ENCODE data around the gene TRPM4.
A peak's percentile ranks its signal among the peaks of the same experiment; 100 is the strongest.
"Not testable (repeated sequence)": the region's sequence is repeated elsewhere in the genome, so short reads cannot be mapped to it uniquely, and the experiment has no call there.

Gene TRPM4

GRCh38 chr19:49186108-49186507 lies 28.5 kb downstream of the TRPM4 start:
- FAIRE-seq (no peak), DNase-seq (ENCODE audit: low spot score) (no peak)

DNA sequence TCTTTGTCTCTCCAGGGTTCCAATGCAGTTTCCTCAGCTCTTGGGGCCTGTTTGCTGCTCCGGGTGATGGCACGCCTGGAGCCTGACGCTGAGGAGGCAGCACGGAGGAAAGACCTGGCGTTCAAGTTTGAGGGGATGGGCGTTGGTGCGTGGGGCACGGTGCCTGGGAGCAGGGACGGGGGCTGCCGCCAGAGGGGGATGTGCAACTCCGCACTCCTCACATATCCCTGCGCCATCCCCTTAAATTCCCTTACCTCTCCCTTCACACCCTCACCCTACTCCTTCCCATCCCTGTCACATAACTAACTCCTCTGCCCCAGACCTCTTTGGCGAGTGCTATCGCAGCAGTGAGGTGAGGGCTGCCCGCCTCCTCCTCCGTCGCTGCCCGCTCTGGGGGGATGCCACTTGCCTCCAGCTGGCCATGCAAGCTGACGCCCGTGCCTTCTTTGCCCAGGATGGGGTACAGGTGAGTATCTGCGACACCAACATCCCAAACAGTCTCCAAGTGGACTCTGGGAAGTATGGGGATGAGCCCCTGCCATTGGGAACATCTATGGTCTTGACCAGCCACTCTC lies 31.1 kb downstream of the TRPM4 start:
- FAIRE-seq: no peak
- DNase-seq (ENCODE audit: low spot score): no peak

DNA sequence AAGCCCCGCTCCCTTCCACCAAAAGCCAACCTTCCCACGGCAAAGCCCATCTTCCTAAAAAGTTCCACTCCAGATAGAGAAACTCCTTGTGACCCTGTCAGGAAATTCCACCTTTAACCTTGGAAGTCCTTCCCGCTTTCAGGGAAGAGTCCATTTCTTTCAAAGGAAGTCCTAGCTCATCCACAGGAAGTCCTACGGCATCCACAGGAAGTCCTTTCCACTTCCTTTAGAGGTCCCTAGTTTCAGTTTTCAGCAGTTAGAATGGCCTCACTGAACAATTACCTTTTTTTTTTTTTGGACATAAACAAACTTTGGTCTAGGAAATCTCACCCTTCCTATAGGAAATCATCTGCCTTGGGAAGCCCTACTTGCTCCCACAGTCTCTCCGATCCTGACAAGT lies 31.7 kb downstream of the TRPM4 start:
- no peak for FAIRE-seq
- DNase-seq (ENCODE audit: low spot score): no peak

GRCh38 chr19:49190781-49191180 lies 33.2 kb downstream of the TRPM4 start:
- no peak for DNase-seq (ENCODE audit: low spot score)
- no peak for FAIRE-seq

DNA sequence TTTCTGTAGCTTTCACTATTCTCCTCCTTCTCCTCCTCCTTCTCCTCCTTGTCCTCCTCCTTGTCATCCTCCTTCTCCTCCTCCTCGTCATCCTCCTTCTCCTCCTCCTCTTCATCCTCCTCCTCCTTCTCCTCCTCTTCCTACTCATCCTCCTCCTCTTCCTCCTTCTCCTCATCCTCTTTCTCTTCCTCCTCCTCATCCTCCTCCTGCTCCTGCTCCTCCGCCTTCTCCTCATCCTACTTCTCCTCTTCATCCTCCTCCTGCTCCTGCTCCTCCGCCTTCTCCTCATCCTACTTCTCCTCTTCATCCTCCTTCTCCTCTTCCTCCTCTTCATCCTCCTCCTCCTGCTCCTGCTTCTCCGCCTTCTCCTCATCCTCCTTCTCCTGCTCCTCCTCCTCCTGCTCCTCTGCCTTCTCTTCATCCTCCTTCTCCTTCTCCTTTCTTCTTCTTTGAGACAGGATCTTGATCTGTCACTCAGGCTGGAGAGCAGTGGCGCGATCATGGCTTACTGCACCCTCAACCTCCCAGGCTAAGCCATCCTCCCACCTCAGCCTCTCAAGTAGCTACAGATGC lies 36.3 kb downstream of the TRPM4 start:
- FAIRE-seq (no peak), DNase-seq (ENCODE audit: low spot score) (no peak)

DNA sequence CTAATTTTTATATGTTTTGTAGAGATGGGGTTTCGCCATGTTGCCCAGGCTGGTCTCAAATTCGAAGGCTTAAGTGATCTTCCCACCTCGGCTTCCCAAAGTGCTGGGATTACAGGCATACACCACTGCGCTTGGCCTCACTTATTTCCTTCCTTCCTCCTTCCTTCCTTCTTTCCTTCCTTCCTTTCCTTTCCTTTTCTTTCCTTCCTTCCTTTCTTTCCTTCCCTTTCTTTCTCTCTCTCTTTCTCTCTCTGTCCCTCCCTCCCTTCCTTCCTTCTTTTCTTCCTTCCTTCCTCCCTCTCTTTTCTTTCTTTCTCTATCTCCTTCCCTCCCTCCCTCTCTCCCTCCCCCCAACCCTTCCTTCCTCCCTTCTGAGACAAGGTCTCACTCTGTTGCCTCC lies 36.8 kb downstream of the TRPM4 start:
- DNase-seq (ENCODE audit: low spot score): no peak
- no peak for FAIRE-seq

- no peak for DNase-seq (ENCODE audit: low spot score)
- FAIRE-seq: no peak
Measured at GRCh38 chr19:49196527-49197240, 39.1 kb downstream of the TRPM4 start.

GRCh38 chr19:49200238-49200862 lies 42.8 kb downstream of the TRPM4 start:
- DNase-seq (ENCODE audit: low spot score) (no peak), FAIRE-seq (no peak)

DNA sequence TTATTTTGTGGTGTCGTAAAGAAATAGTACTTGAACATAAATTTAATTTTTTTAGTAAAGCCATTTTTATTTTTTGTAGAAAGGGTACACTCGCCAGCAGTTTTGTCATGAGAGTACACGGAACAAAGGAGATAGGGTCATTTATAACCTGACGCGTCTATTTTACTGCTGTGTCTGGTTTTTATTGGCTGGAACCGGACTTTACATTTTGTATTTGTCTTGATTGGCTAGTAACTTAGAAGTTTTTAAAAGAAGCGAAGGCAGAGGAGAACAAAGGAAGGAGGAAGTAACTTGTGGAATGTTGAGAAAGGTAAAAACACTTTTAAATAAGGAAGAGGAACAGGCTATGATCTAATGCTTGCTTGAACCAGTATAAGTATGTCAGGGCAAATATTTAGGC lies 43.5 kb downstream of the TRPM4 start:
- FAIRE-seq: no peak
- DNase-seq (ENCODE audit: low spot score): no peak

DNA sequence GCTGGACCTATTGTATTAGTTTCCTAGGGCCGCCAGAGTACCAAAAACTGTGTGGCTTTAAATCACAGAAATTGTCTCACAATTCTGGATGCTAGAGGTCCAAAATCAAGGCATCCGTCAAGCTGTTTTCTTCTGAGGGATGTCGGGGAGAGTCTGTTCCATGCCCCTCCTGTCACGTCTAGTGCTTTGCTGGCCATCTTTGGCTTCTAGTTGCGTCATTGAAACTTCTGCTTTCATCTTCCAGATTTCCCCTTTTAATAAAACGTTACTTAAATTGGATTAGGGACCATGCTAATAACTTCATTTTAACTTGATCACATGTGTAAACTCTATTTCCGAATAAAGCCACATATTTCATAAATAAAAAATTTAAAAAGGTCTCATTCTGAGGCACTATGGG lies 47.5 kb downstream of the TRPM4 start:
- FAIRE-seq (no peak), DNase-seq (ENCODE audit: low spot score) (no peak)

- not testable (repeated sequence) for FAIRE-seq
Measured at GRCh38 chr19:49209502-49209901, 51.9 kb downstream of the TRPM4 start.

GRCh38 chr19:49210108-49210900 lies 52.7 kb downstream of the TRPM4 start:
- no peak for FAIRE-seq
- no peak for DNase-seq (ENCODE audit: low spot score)

More at GRCh38 chr19:49209502-49209901, 51.9 kb downstream of the TRPM4 start:
- not testable (repeated sequence) for DNase-seq (ENCODE audit: low spot score)

- FAIRE-seq: no peak
Measured at GRCh38 chr19:49210901-49211451, 53.4 kb downstream of the TRPM4 start.

DNA sequence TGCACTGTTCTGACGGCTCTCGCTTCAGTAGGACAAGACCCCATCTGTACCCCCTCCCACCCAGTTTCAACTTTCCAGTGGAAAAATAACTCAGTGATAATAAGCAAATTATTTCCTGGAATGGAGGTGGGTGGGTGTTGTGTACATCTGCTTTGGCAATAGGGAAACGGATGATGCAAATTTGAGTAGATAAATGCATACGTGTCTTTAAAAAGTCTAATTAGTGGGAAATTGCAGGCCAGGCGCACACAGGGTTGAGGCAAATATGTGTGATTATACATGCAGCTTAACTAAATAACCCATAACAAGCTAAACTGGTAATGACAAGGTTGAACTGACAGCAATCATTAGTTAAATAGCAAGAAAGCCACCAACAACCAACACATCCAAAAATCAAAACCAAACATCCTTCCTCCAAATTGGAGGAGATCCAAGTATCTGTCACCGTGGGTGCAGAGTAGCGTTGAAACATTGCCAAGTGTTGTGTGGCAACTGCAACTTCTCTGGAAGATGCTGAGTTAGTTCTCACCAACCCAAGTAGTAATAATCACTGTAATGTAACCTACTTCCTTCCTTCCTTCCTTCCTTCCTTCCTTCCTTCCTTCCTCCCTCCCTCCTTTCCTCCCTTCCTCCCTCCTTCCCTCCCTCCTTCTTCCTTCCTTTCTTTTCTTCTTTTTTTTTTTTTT lies 54.6 kb downstream of the TRPM4 start:
- FAIRE-seq (no peak), DNase-seq (ENCODE audit: low spot score) (no peak)

More at GRCh38 chr19:49210901-49211451, 53.4 kb downstream of the TRPM4 start:
- no peak for DNase-seq (ENCODE audit: low spot score)

DNA sequence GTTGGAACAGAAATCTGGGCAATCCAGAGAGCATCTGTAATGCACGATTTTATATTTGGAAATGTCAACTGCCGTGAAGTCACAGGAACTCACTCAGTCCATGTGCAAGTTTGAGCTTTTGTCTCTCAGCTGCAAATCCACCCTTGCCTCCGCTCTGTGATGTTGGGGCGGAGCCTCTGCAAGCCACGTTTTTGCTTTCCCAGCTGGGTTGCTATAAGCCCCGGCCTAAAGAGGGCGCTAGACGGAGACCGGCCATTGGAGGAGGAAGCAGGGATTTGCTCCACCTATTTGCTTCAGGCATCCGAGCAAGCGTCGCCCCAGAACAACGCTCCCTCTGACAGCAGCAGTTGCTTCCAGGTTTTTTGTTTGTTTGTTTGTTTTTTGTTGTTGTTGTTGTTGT lies 56.2 kb downstream of the TRPM4 start:
- FAIRE-seq (no peak), DNase-seq (ENCODE audit: low spot score) (no peak)

GRCh38 chr19:49214701-49215100 lies 57.1 kb downstream of the TRPM4 start:
- no peak for FAIRE-seq
- no peak for DNase-seq (ENCODE audit: low spot score)

DNA sequence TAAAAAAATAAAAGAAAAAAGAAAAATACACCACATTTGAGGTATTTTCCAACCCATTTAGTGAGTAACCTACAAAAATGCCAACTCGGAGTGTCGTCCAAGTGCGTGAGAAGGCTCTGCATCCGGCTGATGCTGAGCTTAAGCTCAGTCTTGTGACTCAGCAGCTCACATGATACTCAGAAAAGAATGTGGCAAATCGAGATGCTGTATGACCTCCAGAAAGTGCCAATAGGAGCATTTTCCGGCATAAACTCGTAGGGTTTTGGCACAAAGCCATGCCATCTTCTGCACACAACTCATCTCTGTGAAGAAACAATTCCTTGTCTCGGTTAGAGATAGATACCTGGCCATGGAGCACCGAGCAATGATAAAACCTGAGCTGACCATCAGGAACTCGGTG lies 58.5 kb downstream of the TRPM4 start:
- DNase-seq (ENCODE audit: low spot score): peak; percentile 5

DNA sequence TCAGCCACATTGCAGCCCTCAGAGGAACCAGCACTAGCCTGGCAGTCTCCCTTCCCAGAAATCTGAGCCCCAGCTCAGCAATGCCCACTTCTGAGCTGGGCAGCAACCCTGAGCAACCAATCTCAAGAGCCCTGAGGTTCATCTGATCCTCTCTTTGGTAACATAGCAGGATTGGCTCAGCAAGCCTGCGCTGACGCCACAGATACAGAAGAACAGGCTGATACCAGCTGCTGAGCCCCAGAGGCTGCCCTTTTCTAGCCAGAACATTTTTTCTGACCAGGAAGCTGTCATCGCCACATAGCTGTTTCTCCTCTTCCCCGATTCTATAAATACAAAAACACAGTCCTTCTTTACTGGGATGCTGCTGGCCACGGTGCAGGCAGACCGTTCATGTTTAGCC lies 59.8 kb downstream of the TRPM4 start:
- FAIRE-seq: no peak
- no peak for DNase-seq (ENCODE audit: low spot score)

More for the DNA sequence above, 58.5 kb downstream of the TRPM4 start:
- no peak for FAIRE-seq

DNA sequence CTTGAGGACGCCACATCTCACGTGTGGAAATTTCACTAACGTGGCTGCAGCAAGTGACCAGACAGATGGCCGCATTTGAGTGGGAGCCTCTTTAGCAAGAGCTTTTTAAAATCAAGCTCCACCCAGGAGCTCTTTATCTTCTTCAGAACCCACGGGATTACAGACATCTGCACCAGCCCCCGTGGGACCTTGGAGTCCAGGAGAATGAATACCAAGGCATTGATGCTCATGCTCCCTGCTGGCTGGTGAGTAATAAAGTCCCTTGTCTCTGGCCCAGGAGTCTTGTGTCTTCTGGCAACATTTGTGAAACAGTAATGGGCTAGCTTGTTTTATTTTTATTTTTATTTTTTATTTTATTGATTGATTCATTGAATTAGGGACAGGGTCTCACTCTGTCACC lies 64.4 kb downstream of the TRPM4 start:
- FAIRE-seq: no peak
- no peak for DNase-seq (ENCODE audit: low spot score)

DNA sequence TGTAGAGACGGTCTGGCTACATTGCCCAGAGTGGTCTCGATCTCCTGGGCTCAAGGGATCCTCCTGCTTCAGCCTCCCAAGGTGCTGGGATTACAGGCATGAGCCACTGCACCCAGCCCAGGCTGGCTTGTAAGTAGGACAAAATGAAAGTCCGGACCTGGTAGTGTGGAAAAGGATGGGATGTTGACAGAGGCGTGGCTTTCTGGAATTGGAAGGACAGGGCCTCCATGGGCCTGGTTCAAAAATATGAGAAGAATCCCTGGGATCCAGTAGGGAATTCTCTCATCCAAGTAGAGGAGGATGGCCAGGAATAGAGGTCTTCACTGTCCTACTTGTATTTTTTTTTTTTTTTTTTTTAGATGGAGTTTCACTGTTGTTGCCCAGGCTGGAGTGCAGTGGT lies 64.9 kb downstream of the TRPM4 start:
- DNase-seq (ENCODE audit: low spot score) (no peak), FAIRE-seq (no peak)

- FAIRE-seq (no peak), DNase-seq (ENCODE audit: low spot score) (no peak)
Measured at GRCh38 chr19:49223472-49223871, 65.9 kb downstream of the TRPM4 start.

Data from RCC 7860 (cell line).